ENCODE measurements around the gene ACACA.

The ACACA gene

DNA sequence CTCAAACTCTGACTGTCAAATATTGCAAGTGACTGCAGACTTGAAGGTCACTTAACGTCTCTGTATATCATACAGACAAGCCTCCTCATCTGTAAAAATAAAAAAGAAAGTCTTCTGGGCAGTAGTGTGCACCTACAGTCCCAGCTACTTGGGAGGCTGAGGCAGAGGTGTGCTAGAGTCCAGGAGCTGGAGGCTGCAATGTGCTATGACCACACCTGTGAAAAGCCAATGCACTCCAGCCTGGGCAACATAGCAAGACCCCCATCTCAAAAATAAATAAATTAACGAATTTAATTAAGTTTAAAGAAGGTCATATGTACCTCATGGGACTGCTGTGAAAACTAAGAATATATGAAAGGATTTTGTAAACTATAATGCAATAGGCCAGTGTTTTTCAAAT lies 65.8 kb downstream of the ACACA start:
- no peak for DNase-seq

DNA sequence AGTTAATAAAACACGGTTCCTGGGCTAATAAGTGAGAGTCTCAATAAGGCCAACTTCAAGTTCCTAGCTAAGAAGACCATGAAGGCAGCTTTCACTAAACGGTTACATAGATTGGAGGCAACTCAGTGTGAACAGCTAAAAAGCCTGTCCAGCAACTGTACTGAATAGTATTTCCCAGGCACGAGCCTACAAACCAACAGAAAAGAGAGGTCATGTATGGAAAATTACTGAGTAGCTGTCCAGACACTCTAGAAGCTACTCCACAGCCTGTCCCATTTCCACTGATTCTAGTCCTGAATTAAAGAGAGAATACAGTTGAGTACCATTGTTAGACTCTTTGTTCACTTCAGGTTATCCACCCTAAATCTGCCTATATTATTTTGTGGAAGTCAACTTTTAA lies 67.3 kb downstream of the ACACA start:
- DNase-seq: no peak

DNA sequence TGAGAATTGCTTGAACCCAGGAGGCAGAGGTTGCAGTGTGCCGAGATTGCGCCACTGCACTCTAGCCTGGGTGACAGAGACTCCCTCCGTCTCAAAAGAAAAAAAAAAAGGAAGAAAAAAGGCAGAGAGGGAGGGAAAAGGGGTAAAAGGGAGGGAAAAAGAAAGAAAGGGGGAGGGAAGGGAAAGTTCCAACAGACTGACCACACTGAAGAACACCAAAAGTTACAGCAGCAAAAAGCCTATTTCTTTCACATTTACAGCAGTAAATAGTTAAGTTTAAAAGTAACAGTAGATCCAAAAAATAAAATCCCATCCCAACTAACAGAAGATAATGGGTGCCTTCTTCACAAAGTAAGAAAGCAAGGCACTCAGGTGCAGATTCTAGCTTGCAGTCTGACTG lies 67.8 kb downstream of the ACACA start:
- no peak for DNase-seq

DNA sequence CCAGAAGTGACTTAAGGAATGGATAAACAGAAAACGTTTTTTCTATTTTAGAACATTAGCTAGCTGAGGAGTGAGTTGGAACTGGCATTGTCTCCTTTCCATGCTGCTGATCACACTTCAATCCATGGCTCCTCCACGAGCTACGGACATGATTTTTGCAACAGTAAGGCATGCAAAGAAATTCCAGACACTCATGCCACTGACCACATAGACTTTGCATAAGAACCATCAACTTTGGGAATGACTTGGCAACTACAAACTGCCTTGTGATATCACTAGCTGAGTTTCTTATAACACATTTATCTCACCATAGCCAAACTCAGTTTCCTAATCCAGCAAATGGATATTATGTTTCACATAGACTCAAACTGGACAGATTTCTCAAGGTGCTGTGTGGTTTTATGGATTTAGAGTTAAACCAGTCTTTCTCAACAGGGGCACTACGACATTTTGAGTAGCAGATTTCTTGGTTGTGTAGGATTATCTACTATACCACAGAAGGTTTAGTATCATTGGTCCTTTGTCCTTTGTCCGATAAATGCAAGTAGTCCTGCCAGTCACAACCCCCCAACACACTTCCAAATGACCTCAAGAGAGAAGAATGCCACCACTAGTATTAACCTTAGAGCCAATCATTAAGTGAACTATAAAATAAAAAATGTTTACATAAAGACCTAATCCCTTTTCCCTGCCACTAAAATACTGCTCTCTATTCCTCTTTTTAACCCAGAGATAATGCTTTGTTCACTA lies 79.1 kb downstream of the ACACA start:
- DNase-seq: no peak

DNA sequence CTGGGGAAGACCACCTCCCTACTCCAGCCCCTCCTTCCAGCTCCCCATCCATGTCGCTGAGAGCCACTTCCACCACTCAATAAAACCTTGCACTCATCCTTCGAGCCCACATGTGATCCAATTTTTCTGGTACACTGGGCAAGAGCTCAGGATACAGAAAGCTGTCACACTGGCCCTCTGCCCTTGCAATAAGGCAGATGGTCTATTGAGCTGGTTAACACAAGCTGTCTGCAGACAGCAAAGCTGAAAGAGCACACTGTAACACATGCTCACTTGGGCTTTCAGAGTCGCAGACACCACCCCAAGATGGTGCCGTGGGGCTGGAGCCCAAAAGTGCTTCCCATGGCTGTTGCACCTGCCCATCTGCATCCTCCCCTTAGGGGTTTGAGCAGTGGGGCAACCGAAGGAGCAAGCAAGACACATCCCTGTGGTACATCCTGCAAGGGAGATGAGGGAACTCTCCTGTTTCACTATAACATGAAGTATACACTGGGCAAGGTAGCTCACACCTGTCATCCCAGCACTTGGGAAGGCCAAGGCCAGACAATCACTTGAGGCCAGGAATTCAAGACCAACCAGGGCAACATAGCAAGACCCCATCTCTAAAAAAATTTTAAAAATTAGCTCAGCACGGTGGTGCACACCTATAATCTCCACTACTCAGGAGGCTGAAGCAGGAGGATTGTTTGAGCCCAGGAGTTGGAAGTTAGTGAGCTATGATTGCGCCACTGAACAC lies 83.6 kb downstream of the ACACA start:
- DNase-seq: no peak

DNA sequence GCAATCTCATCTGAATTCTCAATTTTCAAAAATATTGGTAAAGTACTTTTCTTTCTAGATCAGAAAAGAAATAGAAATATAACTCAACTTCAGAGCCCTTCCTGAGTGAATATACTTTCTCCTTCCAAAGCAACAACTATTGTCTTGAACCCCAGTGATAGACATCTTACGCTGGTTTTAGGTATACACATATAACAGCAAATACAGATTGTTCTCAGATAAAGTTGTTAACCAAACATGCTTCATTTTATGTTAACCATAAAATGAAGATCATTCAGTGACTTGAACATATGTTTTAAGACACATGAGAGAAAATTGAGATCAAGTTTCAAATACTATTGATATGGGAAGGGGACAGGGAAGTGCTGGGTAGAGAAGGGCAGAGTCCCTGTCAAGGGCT lies 84.5 kb downstream of the ACACA start:
- DNase-seq: no peak

DNA sequence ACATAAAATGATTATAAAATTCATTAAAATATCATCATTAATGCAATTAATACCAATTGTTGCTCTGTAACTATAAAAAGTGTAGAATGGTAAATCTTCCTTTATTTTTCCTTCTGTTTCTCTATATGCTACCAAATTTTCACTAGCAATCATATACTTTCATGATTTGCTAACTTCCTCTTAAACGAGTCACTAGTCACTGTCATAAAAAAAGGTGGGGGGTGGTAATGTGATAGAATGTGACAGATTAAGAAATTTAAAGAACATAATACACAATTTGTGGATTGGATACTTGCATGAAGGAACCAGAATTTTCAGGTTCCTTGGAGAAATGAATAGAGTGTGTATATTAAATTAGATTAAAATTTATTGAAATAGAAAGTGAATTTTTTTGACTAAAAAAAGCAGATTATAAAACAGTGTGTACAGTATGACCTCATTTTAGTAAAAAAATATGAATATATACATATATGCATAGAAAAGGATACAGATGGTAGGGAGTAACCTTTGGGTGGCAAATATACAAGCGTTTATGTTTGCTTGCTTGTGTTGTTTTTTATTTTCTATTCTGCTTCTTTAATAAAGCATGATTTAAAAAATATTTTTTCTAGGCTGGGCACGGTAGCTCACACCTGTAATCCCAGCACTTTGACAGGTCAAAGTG lies 87.6 kb downstream of the ACACA start:
- DNase-seq: no peak

DNA sequence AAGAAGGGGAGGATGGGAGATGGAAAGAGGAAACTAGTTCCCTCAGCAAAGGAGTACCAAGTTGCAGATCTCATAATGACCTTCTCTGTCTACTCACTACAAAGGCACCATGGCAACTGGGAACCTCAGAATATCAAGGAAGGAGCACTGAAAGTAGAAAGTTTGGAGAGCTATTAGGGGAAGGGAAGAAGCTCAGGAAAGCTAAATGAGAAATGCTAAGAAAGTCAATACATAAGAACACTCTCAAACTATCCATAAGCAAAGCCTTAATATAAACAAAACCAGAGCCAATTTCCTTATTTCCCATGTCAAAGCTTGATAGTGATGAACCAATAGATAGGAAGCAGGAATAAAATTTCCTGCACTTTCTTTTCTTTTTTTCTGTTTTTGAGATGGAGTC lies 88.8 kb downstream of the ACACA start:
- no peak for DNase-seq

DNA sequence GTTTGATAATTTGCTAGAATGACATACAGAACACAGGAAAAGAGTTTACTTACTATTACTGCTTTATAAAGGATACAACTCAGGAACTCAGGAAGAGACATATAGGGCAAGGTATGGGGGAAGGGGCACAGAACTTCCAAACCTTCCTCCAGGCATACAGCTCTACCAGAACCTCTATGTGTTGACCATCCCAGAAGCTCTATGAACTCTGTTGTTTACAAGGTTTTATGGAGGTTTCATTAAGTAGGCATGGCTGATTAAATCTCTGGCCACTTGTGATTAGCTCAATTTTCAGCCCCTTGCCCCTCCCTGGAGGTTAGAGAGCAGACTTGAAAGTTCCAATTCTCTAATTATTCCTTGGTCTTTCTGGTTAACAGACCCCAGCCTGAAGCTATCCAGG lies 91.0 kb downstream of the ACACA start:
- DNase-seq: no peak

DNA sequence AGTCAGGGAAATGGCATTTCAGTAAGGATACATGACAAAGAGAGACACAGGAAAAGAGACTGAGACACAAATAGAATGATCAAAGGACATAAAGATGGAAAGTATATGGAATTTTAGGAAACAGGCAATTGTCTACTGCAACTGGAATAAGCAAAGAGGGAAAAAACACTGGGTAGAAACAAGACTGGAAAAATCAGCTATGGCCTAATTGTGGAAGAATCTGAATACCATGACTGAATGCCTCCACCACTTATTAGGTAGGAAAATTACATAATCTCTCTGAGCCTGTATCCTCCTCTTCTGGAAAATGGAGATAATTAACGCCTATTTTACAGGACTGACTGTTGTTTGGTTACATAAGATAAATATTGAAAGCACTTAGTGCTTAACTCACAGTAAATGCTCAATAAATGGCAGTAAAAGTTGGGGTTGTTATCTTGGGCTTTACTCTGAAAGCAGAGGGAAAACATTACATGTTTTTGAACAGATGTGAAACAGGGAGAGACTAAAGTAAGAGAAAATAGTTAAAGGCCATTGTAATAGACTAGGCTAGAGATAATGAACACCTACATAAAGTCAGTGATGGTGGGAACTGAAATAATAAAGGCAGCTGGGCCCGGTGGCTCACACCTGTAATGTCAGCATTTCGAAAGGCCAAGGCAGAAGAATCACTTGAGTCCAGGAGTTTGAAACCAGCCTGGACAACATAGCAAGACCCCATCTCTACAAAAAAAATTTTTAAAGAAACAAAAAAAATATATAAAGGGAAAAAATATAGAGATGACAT lies 94.3 kb downstream of the ACACA start:
- DNase-seq: no peak

DNA sequence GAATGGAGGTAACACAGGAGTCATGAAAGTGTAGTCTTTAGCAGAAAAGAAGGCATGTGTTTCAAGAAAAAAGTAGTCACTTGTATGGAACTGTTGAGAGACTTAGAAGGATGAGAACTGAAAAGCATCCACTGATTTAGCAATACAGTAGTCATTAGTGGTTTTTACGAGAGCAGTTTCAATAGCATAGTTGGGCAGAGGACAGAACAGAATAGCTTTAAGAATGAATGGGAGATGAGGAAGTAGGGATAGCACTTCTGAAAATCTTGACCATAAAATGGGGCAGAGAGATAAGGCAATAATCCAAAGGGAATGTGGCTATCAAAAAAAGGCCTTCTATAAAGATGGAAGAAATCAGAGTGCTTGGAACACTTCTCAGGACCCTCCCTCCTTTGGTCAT lies 95.7 kb downstream of the ACACA start:
- no peak for DNase-seq

DNA sequence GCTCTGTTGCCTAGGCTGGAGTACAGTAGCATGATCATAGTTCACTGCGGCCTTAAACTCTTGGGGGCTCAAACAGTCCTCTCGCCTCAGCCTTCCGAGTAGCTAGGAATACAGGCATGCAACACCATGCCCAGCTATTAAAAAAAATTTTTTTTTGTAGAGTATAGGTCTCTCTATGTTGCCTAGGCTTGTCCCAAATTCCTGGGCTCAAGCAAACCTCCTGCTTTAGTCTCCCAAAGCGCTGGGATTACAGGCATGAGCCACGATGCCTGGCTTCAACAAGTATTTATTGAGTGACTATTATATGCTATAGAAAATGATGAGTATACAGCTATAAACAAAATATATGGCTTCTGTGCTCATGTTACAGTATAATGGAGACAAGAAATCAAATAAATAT lies 97.6 kb downstream of the ACACA start:
- DNase-seq: no peak

DNA sequence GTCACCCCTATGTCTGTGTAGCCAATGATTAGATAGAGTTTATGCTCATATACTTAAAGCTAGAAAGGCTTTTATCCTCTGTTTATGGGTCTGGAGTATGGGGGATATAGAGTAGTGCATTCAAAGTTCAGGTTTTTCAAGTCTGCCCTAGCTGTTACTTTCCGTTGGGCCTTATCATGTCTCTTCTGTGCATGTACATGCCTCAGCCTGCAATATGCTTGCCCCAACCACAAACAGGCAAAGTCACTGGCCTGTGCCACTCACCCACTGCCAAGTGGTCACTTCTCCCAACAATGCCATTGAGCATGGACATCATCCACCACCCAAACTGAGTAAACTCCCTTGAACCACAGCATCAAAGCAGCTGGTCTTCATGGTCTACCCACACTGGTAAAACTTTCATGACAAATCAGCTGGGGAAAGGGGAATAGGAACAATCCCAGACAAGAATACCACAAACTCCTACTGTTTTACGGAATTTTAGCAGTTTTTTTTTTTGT lies 101.2 kb downstream of the ACACA start:
- no peak for DNase-seq

DNA sequence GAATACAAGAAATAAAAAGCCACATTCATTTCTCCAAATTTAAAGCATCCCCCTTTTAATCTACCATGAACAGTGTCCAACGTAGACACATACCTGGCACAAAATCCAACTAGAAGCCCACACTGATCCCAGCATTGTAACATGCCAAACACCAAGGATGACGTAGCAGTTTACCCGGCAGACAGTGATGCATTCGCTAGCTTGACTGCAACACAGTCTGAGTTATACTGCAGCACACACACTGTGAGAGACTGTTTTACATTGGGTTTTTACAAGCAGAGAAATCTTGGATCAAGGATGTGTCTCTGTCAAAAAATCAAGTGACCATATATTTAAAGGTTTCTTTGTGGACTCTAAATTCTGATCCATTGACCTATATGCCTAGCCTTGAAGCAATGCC lies 105.3 kb downstream of the ACACA start:
- no peak for DNase-seq

DNA sequence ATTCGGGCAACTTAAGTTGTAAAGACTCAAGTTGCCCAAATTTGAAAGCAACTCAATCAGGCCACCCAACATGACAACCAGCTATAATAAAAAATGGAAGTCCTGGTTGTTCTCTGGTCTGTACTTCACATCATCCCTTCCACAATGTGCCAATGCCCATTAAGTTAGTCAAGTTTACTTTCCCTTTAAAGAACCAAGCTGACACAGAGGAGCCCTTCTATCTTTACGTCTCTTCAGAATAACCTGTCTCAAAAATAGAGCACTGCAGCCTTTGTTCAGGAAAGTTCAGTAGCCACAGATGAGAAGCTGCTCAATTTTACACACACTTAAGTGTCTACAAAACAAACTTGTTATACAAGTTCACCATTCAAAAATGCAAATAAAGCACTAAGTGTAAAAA lies 106.0 kb downstream of the ACACA start:
- DNase-seq: no peak

DNA sequence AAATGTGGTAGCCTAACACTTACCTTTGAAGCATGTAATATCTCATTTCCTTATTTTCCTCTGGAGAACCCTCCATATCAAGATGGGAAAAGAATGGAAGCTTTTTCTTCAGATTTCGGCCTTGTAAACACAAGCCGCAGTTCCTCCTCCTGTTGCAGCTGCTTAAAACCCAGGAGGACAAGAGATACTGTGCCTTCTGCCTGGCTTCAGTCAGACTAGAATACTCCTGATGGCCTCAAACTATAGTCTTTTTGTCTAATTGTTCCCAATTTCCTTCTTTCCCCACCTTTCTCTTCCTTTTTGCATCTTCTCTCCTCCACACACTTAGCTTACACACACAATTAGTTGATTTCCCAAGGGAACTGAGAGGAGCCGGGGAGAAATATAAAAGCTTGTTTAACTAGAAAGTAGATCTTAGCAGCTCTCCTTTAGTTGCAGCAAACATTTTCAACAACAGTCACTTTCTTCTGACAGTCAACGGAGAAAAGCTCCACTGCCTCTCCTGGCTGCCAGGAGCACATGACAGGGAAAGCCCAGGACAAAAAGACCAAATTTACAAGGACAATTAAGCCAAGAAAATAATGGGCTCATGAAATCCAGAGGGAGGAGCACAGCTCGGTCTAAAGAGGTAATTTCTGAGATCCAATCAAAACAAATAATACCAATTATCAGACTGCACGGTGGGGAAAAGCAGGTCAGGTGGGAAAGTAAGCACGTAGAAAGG lies 107.2 kb downstream of the ACACA start:
- DNase-seq: no peak

DNA sequence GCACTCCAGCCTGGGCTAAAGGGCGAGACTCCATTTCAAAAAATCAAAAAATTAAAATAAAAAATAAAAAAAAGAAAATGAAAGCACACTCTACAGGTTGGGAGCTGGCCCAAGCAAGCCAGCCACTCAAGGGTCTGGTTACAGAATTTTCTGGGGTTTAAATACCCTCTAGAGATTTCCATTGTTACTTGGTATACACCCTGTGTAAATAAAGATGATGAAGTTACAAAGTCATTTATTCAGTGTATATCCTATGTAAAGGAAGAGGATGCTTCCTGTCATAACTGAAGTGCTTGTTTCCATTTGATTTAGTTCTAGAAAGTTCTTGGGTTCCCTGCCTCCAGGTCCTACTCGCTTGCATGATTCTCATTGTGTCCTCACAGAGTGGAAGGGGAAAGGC lies 110.7 kb downstream of the ACACA start:
- no peak for DNase-seq

DNA sequence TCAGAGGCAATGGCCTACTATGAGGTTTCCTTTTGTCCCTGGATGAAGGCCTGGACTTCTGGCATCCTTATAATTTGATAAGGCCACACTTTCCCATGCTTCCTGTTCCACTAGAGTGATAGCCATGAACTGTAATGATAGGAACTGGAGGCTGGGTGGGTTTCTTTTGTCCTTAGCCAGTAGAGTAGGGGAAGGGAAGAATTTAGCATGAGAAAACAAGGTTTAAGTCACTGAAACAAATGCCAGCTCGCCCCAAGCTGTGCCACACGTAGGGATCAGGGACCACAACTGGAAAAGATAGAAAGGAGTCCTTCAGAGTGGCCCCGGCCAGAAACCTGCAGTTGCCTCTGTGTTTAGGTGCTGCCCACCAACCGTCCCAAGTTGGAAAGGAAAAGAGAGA lies 111.7 kb downstream of the ACACA start:
- DNase-seq: no peak

DNA sequence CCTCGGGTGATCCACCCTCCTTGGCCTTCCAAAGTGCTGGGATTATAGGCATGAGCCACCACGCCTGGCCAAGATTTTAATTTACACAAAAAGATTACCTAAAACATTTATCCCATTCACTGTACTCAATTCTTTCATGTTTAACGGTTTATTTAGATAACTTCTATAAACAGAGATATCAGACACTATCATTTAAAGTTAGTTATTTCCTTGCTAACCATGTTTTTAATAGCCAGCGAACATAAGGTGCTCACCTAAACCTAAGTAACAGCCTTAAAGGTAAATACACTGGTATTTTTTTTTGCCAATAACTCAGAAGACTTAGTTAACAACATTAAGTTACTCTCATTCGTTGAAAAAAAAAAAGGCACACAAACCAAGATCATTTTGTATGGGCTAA lies 112.9 kb downstream of the ACACA start:
- no peak for DNase-seq

DNA sequence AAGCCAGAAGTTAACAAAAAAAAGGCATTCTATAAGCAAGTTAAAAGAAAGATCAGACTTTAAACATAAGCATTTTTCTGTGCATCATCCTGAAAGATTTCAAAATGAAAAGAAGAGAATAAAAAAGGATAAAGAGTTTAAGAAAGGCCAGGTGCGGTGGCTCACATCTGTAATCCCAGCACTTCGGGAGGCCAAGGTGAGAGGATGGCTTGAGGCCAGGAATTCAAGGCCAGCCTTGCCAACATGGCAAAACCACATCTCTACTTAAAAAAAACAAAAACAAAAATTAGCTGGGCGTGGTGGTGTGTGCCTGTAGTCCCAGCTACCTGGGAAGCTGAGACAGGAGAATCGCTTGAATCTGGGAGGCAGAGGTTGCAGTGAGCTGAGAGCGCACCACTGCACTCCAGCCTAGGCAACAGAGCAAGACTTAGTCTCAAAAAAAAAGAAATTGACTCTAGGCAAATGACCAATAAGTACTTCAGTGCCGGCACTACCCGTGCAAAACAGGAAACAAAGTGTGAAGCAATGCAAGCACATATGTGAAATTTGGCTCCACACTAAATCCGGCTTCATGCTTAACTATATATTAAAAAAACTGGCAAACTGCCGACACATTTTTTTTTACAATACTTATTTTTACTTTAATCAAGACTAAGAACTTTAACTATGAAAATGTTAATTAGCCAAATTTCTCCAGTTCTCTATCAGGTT lies 114.1 kb downstream of the ACACA start:
- no peak for DNase-seq

DNA sequence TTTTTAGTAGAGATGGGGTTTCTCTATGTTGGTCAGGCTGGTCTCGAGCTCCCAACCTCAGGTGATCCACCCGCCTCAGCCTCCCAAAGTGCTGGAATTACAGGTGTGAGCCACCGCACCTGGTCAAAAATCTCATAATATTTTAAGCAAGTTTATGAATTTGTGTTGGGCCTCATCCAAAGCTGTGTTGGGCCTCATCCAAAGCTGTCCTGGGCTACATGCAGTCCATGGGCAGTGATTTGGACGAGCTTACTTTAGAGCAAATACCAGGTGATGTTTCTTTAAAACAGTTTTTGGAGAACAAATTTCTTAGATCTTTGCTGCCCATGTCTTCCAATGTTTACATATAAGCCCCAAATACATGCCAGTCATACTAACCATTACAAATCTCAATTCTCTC lies 115.3 kb downstream of the ACACA start:
- DNase-seq: no peak

DNA sequence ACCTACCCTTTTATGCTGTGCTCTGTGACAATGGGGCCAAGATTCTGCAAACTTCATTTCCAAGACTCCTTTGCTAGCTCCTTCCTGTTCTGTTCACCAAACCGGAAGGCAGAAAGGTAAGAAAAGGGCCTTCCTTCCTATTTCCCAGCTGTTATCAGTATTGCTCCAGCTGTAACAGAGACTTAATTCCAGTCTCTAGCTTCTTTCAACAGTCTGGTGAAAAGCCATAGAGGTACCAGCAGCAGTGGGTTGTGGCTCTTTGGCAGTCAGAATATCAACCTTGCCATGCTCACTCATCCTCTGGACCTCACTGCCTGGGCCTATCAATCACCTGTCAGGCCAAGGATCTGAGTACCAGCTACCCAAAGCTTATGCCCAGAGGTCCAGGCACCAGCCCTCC lies 120.2 kb downstream of the ACACA start:
- DNase-seq: no peak
